HG03571 (cell line): ENCODE measurements around the gene SLC6A12.
"Not testable (repeated sequence)": the region's sequence is repeated elsewhere in the genome, so short reads cannot be mapped to it uniquely, and the experiment has no call there.

ENCODE experiments used
- ATAC-seq: cut with Tn5 transposase; IDR thresholded peaks from one replicate; pipeline ENCODE4 v1.9.1; 2021; ENCODE audit not compliant: unreplicated experiment

The SLC6A12 gene

GRCh38 chr12:218728-219590 lies 5.0 kb upstream of the SLC6A12 start:
- no peak for ATAC-seq

- no peak for ATAC-seq
Observed at GRCh38 chr12:218221-218620, 4.3 kb upstream of the SLC6A12 start.

- ATAC-seq = not testable (repeated sequence)
Observed at GRCh38 chr12:217029-217428, 3.1 kb upstream of the SLC6A12 start.

- no peak for ATAC-seq
Observed at GRCh38 chr12:215116-215515, 1.2 kb upstream of the SLC6A12 start.

GRCh38 chr12:213527-213932 lies 427 bp downstream of the SLC6A12 start:
- ATAC-seq = no peak

GRCh38 chr12:212715-213526 lies 1.0 kb downstream of the SLC6A12 start:
- ATAC-seq = no peak

GRCh38 chr12:212415-212714 lies 1.6 kb downstream of the SLC6A12 start:
- no peak for ATAC-seq

- no peak for ATAC-seq
Observed at GRCh38 chr12:211639-212414, 2.1 kb downstream of the SLC6A12 start.

GRCh38 chr12:211142-211465 lies 2.9 kb downstream of the SLC6A12 start:
- ATAC-seq = no peak

GRCh38 chr12:210277-211141 lies 3.4 kb downstream of the SLC6A12 start:
- no peak for ATAC-seq

- ATAC-seq = no peak
Observed at GRCh38 chr12:209851-210250, 4.1 kb downstream of the SLC6A12 start.

GRCh38 chr12:209246-209645 lies 4.7 kb downstream of the SLC6A12 start:
- ATAC-seq = no peak

- ATAC-seq = no peak
Observed at GRCh38 chr12:208813-209212, 5.1 kb downstream of the SLC6A12 start.

GRCh38 chr12:207804-208203 lies 6.2 kb downstream of the SLC6A12 start:
- no peak for ATAC-seq

- ATAC-seq = no peak
Observed at GRCh38 chr12:206746-207440, 7.1 kb downstream of the SLC6A12 start.

- ATAC-seq = no peak
Observed at GRCh38 chr12:205026-205425, 8.9 kb downstream of the SLC6A12 start.

- no peak for ATAC-seq
Observed at GRCh38 chr12:204261-204678, 9.7 kb downstream of the SLC6A12 start.

GRCh38 chr12:203462-204260 lies 10.3 kb downstream of the SLC6A12 start:
- ATAC-seq = no peak

GRCh38 chr12:203074-203461 lies 10.9 kb downstream of the SLC6A12 start:
- no peak for ATAC-seq
